KG1 (cell line): ENCODE data around the gene HYAL3.
"Not testable (repeated sequence)": the region's sequence is repeated elsewhere in the genome, so short reads cannot be mapped to it uniquely, and the experiment has no call there.

ENCODE experiments used
- DNase-seq: peaks from one replicate; lab custom pipeline; 2025; lab: John Stamatoyannopoulos, UW

The HYAL3 gene

GRCh38 chr3:50290161-50290641 lies 9.0 kb downstream of the HYAL3 start:
- DNase-seq, result no peak

- no peak for DNase-seq
These were observed 10.1 kb downstream of the HYAL3 start for GRCh38 chr3:50289130-50289529.

GRCh38 chr3:50288387-50289007 lies 10.7 kb downstream of the HYAL3 start:
- no peak for DNase-seq

- DNase-seq, result no peak
These were observed 11.9 kb downstream of the HYAL3 start for GRCh38 chr3:50287262-50287661.

GRCh38 chr3:50286322-50287227 lies 12.6 kb downstream of the HYAL3 start:
- DNase-seq, result no peak

- not testable (repeated sequence) for DNase-seq
These were observed 15.1 kb downstream of the HYAL3 start for GRCh38 chr3:50284121-50284520.

GRCh38 chr3:50279255-50280016 lies 19.8 kb downstream of the HYAL3 start:
- no peak for DNase-seq

- DNase-seq, result no peak
These were observed 20.4 kb downstream of the HYAL3 start, which contains the start of gene LSMEM2 for GRCh38 chr3:50278880-50279224. Gene LSMEM2, plus strand, starts transcription at chr3:50279087. Its CDS starts 27 bp downstream, at chr3:50279114.

GRCh38 chr3:50278123-50278879 lies 20.9 kb downstream of the HYAL3 start:
- DNase-seq, result no peak

GRCh38 chr3:50276762-50277101 lies 22.5 kb downstream of the HYAL3 start:
- no peak for DNase-seq

- no peak for DNase-seq
These were observed 23.0 kb downstream of the HYAL3 start for GRCh38 chr3:50275996-50276761.

- no peak for DNase-seq
These were observed 23.8 kb downstream of the HYAL3 start for GRCh38 chr3:50275141-50275995.

- peak; percentile 20 for DNase-seq
These were observed 24.7 kb downstream of the HYAL3 start for GRCh38 chr3:50274371-50275104.

- DNase-seq, result no peak
These were observed 25.5 kb downstream of the HYAL3 start for GRCh38 chr3:50273689-50274065.

- DNase-seq, result peak; percentile 63
These were observed 26.1 kb downstream of the HYAL3 start for GRCh38 chr3:50272911-50273688.

GRCh38 chr3:50272538-50272910 lies 26.7 kb downstream of the HYAL3 start:
- DNase-seq, result not testable (repeated sequence)

GRCh38 chr3:50271314-50271936 lies 27.8 kb downstream of the HYAL3 start:
- DNase-seq, result no peak
